GM20431 (cell line): ENCODE data around the gene IPO5.

Experiments used
- in situ Hi-C: fragments of 300-500 bp; cut with MseI, MboI; formaldehyde crosslinking; loops from one replicate; pipeline ENCODE4 v1.15.0; 2020; ENCODE audit warnings: low sequenced_read_pairs; ENCODE audit not compliant: unreplicated experiment

The IPO5 gene

DNA sequence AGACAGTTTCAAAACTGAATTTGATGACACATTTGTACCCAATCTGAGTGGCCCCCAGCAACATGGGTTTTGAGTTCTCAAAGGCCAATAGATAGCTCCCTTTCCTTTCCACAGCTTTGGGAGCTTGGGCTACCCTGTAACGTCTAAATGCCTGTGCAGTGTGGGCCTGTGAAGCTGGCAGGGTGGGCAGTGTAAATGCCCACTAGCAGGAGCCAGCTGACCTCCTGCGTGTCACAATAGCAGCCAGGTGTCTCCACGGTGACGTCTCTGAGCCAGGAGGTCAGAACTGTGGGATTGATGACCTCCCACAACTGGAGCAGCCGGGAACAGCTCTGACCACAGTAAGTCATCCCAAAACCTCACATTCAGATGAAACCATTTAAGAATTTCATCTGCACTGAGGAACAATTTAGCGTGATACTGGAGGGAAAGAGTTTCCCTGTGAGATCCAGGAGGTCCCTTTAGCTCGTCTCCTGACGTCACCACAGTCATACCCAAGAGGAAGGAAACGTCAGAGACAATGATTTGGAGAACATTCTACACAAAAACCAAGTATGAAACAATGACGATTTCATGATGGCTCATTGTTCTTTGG is at the start of gene IPO5:
TSS of gene IPO5 (plus strand) at position 300 of the 595 bp plus-strand sequence. CDS start 23,022 bp downstream, outside the sequence.
- in situ Hi-C loops: no loop called here

- in situ Hi-C loops: no loop called here
These were observed 49.4 kb upstream of the IPO5 start for GRCh38 chr13:97904059-97904458.

GRCh38 chr13:97905517-97905916 is 48.0 kb upstream of the IPO5 start:
- in situ Hi-C loops: no loop called here

DNA sequence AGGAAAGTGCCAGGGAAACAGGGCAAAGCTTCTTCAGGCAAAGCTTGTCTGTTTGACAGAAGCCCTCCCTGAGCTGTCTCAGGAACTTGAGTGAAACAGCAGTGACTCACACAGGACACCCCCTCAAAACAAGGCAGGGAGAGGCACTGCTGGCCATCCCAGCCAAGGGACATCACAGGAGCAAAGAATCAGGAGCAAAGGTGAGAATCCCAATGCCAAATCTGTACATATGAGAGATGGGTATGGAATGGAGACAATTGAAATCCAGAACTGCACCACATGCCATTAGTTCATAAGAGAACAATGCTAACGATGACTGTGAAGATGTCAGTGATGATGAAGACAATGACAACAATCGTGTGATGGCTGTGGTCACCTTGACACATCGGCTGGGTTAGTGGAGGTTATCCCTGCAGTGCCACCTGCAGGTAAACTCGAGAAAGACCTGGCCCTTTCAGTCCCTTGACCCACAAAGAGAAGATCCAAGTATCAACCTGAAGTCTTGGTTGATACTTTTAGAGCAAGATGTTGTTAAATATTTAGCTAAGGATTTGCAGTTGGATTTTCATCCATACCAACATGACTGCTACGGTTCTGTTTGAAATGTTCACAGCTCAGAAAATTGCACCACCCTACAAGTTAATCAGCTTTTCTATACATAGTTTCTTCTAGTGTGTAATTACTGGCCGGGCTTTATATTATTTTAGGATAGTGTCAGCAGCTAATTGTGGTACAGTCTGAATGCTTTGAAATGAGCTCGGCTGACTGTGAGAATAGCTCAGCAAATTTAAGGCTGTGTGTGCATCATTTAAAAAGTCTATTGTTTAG is 42.0 kb upstream of the IPO5 start:
- in situ Hi-C loops: no loop called here

DNA sequence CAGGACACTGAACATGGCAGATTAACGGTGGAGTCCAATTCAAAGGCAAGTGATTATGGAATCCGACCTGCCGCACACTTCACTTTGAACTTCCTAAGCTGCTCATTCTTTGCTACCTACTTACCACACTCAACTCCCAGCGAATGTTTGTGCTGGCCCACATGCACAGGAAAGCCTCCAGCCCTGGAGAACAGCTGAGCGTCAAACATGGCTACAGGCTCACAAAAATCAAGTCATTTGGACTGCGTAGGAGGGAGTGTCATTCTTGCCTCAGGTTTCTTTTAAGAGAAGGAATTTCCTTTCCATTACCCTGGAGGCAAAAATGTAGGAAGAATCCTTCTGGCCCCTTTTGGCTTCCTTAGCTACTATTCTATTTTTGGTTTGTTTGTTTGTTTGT is 41.3 kb upstream of the IPO5 start:
- in situ Hi-C loops: no loop called here

- in situ Hi-C loops: no loop called here
These were observed 40.3 kb upstream of the IPO5 start for GRCh38 chr13:97913206-97913605.

DNA sequence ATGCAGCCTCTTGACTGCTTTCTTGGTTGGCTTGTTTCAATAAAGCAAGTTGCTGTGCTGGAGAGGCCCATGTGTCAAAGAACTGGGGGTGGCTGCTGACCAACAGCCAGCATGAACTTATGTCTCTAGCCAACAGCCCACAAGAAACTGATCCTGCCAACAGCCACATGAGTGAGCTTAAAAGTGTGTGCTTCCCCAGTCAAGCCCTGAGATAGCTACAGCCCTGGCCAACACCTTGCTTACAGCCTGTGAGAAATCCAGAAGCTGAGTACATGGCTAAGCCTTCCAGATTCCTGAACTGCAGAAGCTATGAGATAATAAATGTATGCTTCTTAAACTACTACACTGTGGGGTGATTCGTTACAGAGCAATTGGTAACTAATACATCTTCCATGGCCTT is 38.9 kb upstream of the IPO5 start:
- in situ Hi-C loops: no loop called here

- in situ Hi-C loops: no loop called here
These were observed 32.2 kb upstream of the IPO5 start for GRCh38 chr13:97921176-97921816.

- in situ Hi-C loops: no loop called here
These were observed 25.2 kb upstream of the IPO5 start for GRCh38 chr13:97928301-97928700.

- in situ Hi-C loops: no loop called here
These were observed 21.4 kb upstream of the IPO5 start for GRCh38 chr13:97932036-97932435.

GRCh38 chr13:97932647-97933046 is 20.8 kb upstream of the IPO5 start:
- in situ Hi-C loops: no loop called here

- in situ Hi-C loops: no loop called here
These were observed 19.7 kb upstream of the IPO5 start for GRCh38 chr13:97933776-97934175.

DNA sequence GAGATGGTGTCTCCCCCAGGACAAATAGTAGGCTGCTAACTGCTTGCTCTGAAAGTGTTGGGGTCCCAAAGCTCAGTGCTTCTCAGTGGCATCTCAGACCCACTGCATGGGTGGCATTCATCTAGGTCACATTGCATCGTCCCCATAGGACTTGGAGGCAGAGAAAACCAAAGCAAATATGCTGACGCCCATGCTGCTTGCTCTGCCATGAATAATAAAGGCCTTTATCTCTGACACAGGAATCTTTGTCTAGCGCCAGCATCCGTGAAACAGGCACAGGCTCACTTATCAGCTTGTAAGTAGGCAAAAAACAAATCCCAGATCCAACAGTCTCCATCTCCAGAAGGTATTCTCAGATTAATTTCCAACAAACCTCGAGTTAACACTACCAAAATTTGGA is 18.9 kb upstream of the IPO5 start:
- in situ Hi-C loops: no loop called here

DNA sequence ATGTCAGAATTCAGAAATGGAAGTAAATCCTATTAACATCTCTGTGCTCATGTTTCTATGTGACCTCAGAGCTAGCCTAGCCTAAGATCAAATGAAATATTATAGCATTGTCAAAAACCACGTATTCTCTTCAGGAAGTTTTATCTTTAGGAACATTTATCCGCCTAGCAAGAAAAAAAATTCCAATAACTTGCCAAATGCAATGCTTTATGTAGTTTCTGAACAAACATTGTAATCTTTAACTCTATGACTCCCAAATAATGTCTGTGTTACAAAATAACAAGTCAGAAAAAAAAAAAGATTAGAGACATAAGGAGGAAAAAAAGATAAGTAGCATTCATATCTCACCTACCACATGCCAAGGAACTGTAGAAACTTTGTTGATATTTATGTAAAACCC is 18.4 kb upstream of the IPO5 start:
- in situ Hi-C loops: no loop called here

- in situ Hi-C loops: no loop called here
These were observed 17.4 kb upstream of the IPO5 start for GRCh38 chr13:97936036-97936435.

DNA sequence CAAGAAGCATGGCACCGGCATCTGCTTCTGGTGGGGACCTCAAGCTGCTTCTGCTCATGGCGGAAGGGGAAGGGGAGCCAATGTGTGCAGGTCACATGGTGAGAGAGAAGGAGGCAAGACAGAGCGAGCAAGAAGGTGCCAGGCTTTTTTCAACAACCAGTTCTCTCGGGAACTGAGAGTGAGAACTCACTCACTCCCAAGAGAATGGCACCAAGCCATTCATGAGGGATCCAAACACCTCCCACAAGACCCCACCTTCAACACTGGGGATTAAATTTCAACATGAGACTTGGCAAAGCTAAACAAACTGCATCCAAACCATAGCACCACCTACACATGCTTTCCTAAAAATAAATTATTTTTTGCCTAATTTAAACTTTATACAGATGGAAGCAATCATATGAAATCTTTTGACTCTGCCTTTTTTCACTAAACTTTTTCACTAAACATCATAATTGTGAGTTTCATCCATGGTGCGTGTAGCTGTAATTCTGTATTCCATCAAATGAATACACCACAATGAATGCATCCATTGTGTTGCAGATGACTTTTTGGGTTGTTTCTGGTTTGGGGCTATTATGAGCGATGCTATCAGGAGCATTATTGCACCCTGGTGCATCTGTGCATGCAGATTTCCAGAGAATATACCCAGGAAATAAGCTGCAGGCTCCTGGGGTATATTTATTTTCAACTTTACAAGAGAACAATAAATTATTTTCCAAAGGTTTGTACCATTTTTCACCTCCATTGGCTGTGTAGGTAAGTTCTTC is 14.6 kb upstream of the IPO5 start:
- in situ Hi-C loops: no loop called here

DNA sequence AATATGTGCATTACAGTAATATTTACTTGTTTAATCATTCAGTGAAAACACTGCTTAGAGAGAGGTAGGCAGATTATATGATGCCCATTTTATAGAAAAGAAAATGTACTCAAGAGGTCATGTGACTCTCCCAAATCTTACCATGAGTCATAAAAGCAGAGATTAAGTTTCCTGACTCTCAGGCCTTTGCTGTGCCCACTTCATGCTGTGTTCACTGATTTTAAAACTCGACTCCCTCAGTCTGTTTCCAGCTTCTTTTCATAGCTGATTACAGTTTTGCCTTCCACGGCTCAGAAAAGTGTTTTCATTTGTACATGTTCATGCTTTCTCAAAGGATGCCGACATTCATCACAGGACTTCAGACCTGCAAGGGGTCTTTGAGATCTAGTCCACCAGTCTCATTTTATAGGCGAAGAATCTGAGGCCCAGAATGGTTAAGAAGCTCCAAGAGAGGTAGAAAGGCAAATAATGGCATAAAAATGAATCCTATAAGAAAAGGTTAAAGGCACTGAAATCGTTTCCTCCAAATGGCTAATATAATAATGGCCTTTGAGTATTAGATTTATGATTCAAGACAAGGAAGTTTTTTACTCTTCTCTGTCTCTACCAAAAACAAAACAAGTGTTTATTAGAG is 9.0 kb upstream of the IPO5 start:
- in situ Hi-C loops: no loop called here

- in situ Hi-C loops: no loop called here
These were observed 8.1 kb upstream of the IPO5 start for GRCh38 chr13:97945342-97945741.

DNA sequence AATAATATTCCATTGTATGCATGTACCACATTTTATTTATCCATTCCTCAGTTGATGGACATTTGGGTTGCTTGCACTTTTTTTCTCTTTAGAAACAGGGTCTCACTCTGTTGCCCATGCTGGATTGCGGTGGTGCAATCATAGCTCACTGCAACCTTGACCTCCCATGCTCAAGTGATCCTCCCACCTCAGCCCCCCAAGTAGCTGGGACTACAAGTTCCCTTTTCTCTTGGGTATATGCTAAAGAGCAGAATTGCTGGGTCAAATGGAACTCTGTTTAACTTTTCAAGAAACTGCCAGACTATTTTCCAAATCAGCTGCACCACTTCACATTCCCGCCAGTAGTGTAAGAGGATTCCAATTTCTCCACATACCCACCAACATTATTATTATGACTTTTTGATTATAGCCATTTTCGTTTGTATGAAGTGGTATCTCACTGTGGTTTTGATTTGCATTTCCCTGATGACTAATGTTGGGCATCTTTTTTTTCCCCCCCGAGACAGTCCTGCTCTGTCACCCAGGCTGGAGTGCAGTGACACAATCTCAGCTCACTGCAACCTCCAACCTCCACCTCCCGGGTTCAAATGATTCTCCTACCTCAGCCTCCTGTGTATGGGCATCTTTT is 7.6 kb upstream of the IPO5 start:
- in situ Hi-C loops: no loop called here
